HCT116 (cell line): ENCODE data around the gene RAB21.

ENCODE experiments used
- CTCF ChIP-seq, 3 experiments: fragments of 200-600 bp in 1 of 3; sonication (generic) in 1 of 3; IDR thresholded peaks in 2 of 3; conservative IDR thresholded peaks in 1 of 3; 2 replicates each; pipeline ENCODE4 v1.5.1; 2012 to 2017; ENCODE audit warnings: low read depth in 2 of 3, low read length in 2 of 3, antibody characterized with exemption in 1 of 3, borderline replicate concordance in 1 of 3, control low read depth in 1 of 3, mild to moderate bottlenecking in 1 of 3, mixed read lengths in 1 of 3, mixed run types in 1 of 3, moderate library complexity in 1 of 3; ENCODE audit not compliant: insufficient read depth in 1 of 3
- EGR1 ChIP-seq: IDR thresholded peaks from 2 replicates; pipeline ENCODE4 v1.6.1; 2012; ENCODE audit warnings: low read depth
- EZH2 ChIP-seq: fragments of 200-600 bp; sonication (generic); IDR thresholded peaks from 2 replicates; pipeline ENCODE4 v1.6.1; 2017; ENCODE audit warnings: antibody characterized with exemption, mixed run types
- JUND ChIP-seq: IDR thresholded peaks from 2 replicates; pipeline ENCODE4 v1.6.1; 2012
- POLR2AphosphoS5 ChIP-seq: IDR thresholded peaks from 2 replicates; pipeline ENCODE4 v1.6.1; 2011; ENCODE audit warnings: mild to moderate bottlenecking, low read depth, low read length, moderate library complexity
- REST ChIP-seq: IDR thresholded peaks from 2 replicates; pipeline ENCODE4 v1.6.1; 2012; ENCODE audit warnings: low read depth

GRCh38 chr12:71710276-71711125 is 44.2 kb upstream of the RAB21 start:
- peak; percentile 54 for TF ChIP-seq POLR2AphosphoS5
- peak; percentile 99 for TF ChIP-seq JUND
- no peak for TF ChIP-seq CTCF (IDR thresholded peaks at IDR 0.05 in 2 of 3, conservative IDR thresholded peaks at IDR 0.05 in 1 of 3; ENCODE audit: borderline replicate concordance in 1 of 3, insufficient read depth in 1 of 3, low read depth in 2 of 3, low read length in 2 of 3)
- TF ChIP-seq EZH2, result no peak
- TF ChIP-seq EGR1, result peak; percentile 64
- TF ChIP-seq REST, result no peak
